Muscle layer of duodenum (tissue), 2 donors: ENCODE measurements around the gene HOTAIR.

Source experiments
- H3K27ac ChIP-seq: one replicate; pipeline ENCODE4 v1.7.0; 2013; ENCODE audit warnings: mild to moderate bottlenecking, low read length
- H3K27me3 ChIP-seq: one replicate; pipeline ENCODE4 v1.7.0; 2013; ENCODE audit warnings: low read depth, mild to moderate bottlenecking, control low read depth, low read length
- H3K36me3 ChIP-seq, 2 donors: one replicate each; pipeline ENCODE4 v1.7.0; 2013; ENCODE audit warnings: low read length in 2 of 2, control low read depth in 1 of 2, mild to moderate bottlenecking in 1 of 2; ENCODE audit not compliant: insufficient read depth in 2 of 2, control insufficient read depth in 1 of 2
- H3K4me1 ChIP-seq, 2 donors: one replicate each; pipeline ENCODE4 v1.7.0; 2013; ENCODE audit warnings: low read length in 2 of 2, mild to moderate bottlenecking in 2 of 2, control low read depth in 1 of 2, moderate library complexity in 1 of 2; ENCODE audit not compliant: insufficient read depth in 2 of 2, control insufficient read depth in 1 of 2
- H3K4me3 ChIP-seq, 2 donors: one replicate each; pipeline ENCODE4 v1.7.0; 2013; ENCODE audit warnings: low read length in 2 of 2, low read depth in 1 of 2, mild to moderate bottlenecking in 1 of 2
- H3K9me3 ChIP-seq, 2 donors: one replicate each; pipeline ENCODE4 v1.7.0; 2013; ENCODE audit warnings: low read length in 2 of 2, control low read depth in 1 of 2, mild to moderate bottlenecking in 1 of 2; ENCODE audit not compliant: control insufficient read depth in 1 of 2
- donor health status: healthy.

Gene HOTAIR

DNA sequence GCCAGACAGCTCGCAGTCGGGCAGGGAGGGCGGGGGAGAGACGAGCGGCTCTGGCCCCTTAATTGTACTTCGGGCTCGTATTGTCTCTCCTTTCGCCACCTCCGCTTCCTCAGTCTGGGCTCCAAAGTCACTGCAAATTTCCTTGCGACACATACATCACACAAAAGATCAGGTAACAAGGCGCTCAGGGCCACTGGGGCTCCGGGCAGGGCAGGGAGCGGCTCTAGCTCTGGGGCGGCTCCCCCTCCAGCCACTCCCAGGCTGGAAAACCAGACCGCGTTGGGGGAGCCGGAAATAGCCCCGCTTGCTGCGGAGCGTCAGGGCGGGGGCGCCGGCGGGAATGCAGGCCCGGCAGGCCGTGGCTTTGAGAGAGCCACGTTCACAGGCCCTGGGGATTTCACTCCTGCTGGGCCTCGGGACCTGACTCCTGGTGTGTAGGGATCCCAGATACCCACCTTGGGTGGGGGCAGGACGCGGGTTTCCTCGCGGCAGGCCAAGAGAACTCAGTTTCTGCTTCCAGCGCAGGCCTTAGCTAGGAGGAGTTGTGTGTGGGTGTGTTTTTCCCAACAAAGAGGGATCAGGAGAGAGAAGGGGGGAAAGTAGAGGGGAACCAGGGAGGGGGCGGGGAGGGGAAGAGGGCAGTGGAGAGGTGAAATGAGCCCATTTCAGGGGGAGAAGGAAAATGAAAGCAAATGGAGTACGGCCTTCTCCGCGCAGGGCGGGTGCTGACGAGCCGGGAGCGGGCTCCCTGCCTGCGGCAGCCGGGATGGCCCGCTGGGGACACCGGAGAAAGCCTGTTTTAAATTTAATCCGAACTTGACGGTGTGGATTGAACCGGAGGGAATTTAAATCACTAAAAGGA lies 20.9 kb upstream of the HOTAIR start:
- Histone ChIP-seq H3K27me3 (peaks cover 94% of the 10 kb centered on the region), H3K4me1 (peaks cover 0 to 36% of the 10 kb centered on the region in 2 donors), H3K27ac (no peak overlapping the region), H3K36me3 (peaks cover 0 to 3% of the 10 kb centered on the region in 2 donors), H3K4me3 (peak overlapping the region; percentile 66 to 71), H3K9me3 (no peaks in the 10 kb centered on the region)

DNA sequence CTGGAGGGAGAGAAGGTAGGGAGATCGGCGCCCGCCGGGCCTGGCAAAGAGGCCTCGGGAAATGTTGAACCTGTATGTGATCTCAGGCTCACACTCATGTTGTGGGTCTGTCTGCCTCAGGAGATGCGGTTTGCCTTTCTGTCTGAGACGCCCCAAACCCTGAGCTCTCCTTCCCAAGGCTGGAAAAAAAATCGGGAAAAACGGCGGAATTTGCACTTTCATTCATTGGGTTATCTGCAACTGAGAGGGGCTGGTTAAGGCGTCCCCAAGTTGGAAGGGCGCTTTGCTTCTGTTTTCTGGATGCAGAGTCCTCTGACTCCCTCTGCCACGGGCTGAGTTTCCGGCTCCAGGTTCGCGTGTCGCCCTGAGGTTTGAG lies 20.2 kb upstream of the HOTAIR start:
- peaks cover 0 to 29% of the 10 kb centered on the region in 2 donors for H3K4me1 ChIP-seq
- no peak overlapping the region for H3K27ac ChIP-seq

GRCh38 chr12:53994264-53995001 lies 19.7 kb upstream of the HOTAIR start:
- H3K4me1 ChIP-seq: peaks cover 0 to 26% of the 10 kb centered on the region in 2 donors
- H3K36me3 ChIP-seq: no peaks in the 10 kb centered on the region
- H3K27me3 ChIP-seq: peaks cover 94% of the 10 kb centered on the region
- no peaks in the 10 kb centered on the region for H3K9me3 ChIP-seq
- H3K27ac ChIP-seq: no peak overlapping the region
- peak overlapping the region in 1 of 2 donors; percentile 31 for H3K4me3 ChIP-seq

More for the DNA sequence above, 20.2 kb upstream of the HOTAIR start:
- no peaks in the 10 kb centered on the region for H3K9me3 ChIP-seq
- H3K4me3 ChIP-seq: peak overlapping the region; percentile 66 to 71
- H3K27me3 ChIP-seq: peaks cover 94% of the 10 kb centered on the region
- H3K36me3 ChIP-seq: peaks cover 0 to 3% of the 10 kb centered on the region in 2 donors

DNA sequence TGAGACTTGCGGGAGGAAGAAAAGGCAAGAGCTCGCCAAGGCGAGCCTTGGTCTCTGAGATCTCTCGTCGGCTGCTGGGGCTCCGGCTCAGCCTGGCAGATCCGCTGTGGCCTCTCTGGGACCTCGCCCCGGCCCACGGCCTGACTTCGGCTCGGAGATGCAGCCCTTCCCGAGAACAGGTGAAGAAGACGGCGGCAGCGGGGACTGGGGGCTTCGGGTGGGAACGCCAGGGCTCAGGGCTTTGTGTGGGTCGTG lies 19.2 kb upstream of the HOTAIR start:
- H3K27me3 ChIP-seq: peaks cover 97% of the 10 kb centered on the region

DNA sequence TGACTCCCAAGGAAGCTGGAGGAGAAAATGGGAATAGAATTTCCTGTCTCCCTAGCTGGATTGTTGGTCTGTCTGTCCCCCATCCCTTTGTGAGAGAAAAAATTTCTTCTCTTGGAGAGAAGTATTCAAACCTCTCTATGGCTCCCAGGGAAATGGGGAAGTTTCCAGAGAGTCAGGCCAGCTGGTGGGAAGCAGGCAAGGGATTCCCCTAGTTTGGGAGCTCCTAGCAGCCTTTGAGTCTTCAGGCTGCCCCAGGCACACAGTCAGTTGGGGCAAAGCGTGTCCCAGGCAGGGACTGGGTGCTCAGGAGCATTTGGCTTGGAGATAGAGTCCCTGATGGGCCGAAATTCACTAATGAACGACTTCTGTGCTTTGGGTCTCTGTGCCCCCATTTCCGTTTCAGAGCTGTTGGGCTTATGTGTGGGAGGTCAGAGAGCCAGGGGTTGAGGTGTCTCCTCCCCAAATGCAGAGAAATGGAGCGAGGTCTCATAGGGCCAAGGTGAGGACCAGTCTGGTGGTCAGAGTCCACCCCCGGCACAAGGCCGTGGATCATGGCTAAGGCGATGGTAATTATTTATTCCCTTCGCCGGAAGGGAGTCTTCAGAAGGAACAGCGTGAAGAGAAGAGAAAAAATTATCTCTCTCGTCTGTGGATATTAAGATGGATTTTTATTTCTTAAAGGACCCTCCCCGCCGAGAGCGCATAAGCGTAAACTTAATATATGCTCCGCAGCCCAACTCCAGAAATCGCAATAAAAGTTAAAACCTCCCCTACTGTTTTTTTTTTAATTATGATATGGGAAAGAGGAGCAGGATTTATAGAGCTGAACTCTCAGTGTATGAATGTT lies 18.6 kb upstream of the HOTAIR start:
- peaks cover 97% of the 10 kb centered on the region for H3K27me3 ChIP-seq
- H3K27ac ChIP-seq: no peak overlapping the region
- H3K4me1 ChIP-seq: peaks cover 0 to 26% of the 10 kb centered on the region in 2 donors
- no peak overlapping the region for H3K4me3 ChIP-seq
- no peaks in the 10 kb centered on the region for H3K9me3 ChIP-seq
- H3K36me3 ChIP-seq: no peaks in the 10 kb centered on the region

More for the DNA sequence above, 19.2 kb upstream of the HOTAIR start:
- Histone ChIP-seq H3K27ac (no peak overlapping the region), H3K4me1 (peaks cover 0 to 26% of the 10 kb centered on the region in 2 donors), H3K36me3 (no peaks in the 10 kb centered on the region), H3K9me3 (no peaks in the 10 kb centered on the region), H3K4me3 (no peak overlapping the region)

GRCh38 chr12:53992377-53992889 lies 17.7 kb upstream of the HOTAIR start:
- Histone ChIP-seq H3K27ac (no peak overlapping the region), H3K4me3 (no peak overlapping the region), H3K27me3 (peaks cover 97% of the 10 kb centered on the region), H3K36me3 (no peaks in the 10 kb centered on the region), H3K4me1 (peaks cover 0 to 26% of the 10 kb centered on the region in 2 donors), H3K9me3 (no peaks in the 10 kb centered on the region)

DNA sequence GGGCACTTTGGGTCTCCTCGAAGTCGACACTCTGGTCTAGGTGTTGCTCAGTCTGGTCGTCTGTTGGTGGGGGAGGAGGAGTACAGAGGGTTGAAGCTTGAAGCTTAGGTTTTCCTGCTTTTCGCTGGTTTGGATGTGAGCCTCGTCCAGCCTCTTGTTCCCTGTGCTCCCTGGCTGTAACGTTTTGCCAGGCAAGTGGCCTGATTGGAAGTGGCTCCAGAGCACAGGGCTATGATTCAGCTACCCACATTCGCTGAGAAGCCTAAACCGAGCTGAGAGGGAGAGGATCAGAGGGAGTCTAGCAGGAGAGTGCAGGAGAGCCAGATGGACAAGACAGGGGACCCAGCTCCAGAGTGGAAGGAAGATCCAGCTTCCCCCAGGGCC lies 16.3 kb upstream of the HOTAIR start:
- Histone ChIP-seq H3K27me3 (peaks cover 98% of the 10 kb centered on the region), H3K27ac (no peak overlapping the region)

DNA sequence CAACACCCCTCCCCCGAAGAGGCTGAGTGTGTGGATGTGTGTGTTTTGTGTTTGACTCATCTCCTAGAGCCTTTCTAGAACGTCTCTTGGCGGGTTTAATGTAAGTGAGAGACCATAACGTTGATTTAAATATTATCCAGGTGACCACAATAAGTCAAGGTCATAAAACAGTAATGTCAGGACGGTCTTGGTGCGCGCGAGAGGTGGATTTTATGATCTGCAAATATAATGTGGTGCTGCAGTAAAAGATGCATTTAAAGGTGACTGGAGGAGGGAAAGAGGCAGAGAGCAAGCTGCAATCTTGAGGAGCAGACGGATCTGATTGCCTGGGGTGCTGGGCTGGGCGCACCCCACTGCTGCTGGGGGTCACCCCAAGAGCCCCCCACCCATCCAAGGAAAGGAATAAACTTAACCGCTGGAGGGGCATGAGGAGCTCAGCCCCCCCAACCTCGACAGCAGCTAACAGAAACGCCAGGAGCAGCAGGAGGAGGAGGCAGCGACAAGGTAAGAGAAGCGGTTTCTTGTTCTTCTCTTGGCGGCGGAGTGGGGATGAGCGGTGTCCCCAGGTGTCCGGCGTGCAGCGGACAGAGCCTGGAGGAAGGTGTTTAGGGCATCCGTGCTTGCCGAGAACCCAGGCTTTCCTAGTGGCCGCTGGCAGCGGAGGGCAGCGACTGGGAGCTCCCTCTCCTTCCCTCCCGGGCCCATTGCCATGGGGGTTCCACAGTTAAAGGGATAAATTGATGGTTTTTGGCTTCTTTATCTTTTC lies 15.7 kb upstream of the HOTAIR start:
- no peak overlapping the region for H3K27ac ChIP-seq
- peaks cover 98% of the 10 kb centered on the region for H3K27me3 ChIP-seq
- no peaks in the 10 kb centered on the region for H3K36me3 ChIP-seq
- no peak overlapping the region for H3K4me3 ChIP-seq
- H3K4me1 ChIP-seq: peaks cover 0 to 27% of the 10 kb centered on the region in 2 donors
- H3K9me3 ChIP-seq: no peaks in the 10 kb centered on the region

More for the DNA sequence above, 16.3 kb upstream of the HOTAIR start:
- no peaks in the 10 kb centered on the region for H3K9me3 ChIP-seq
- H3K36me3 ChIP-seq: no peaks in the 10 kb centered on the region
- peaks cover 0 to 25% of the 10 kb centered on the region in 2 donors for H3K4me1 ChIP-seq
- H3K4me3 ChIP-seq: no peak overlapping the region

DNA sequence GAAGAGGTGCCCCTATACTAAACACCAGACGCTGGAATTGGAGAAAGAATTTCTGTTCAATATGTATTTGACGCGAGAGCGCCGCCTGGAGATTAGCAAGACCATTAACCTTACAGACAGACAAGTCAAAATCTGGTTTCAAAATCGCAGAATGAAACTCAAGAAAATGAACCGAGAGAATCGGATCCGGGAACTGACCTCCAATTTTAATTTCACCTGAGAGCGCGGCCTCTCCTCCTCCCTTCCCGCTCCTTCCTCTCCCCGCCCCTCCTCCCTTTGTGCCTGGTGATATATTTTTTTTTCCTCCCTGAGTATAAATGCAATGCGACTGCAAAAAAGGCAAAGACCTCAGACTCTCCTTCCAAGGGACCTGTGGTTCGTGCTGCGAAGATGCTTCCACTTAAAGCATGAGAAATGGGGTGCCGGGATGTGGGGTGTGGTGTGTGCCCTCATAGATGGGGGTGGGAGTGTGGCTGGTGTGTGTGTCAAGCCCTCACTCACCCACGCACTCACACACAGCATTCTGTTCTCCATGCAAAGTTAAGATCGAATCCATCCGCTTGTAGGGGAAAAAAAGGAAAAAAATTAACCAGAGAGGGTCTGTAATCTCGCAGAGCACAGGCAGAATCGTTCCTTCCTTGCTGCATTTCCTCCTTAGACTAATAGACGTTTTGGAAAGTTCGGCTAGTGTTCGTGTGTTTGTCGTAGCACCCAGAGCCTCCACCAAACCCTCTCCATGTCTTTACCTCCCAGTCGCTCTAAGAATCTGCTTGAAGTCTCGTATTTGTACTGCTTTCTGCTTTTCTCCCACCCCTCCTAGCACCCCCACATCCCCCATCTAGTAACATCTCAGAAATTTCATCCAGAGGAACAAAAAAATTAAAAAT lies 14.7 kb upstream of the HOTAIR start:
- Histone ChIP-seq H3K27ac (no peak overlapping the region), H3K27me3 (peaks cover 95% of the 10 kb centered on the region), H3K4me1 (peaks cover 0 to 24% of the 10 kb centered on the region in 2 donors), H3K9me3 (no peaks in the 10 kb centered on the region), H3K36me3 (no peaks in the 10 kb centered on the region), H3K4me3 (no peak overlapping the region)
